Esophagus squamous epithelium (tissue), 5 donors: ENCODE results near the gene AOPEP. TPM values are rescaled to one million over a fixed set of nuclear protein-coding genes. Genes with fewer than 3 reads are reported as not detected.

Experiments used
- DNase-seq: peaks from one replicate; lab custom pipeline; 2025; lab: John Stamatoyannopoulos, UW
- H3K27ac ChIP-seq, 4 donors: fragments of 200-600 bp; sonication (generic); one replicate each; pipeline ENCODE4 v1.5.1; 2016 to 2019; ENCODE audit warnings: mild to moderate bottlenecking in 1 of 4
- H3K27me3 ChIP-seq, 4 donors: fragments of 200-600 bp; sonication (generic); 1 replicate in 3 of 4; 2 replicates in 1 of 4; pipeline versions ENCODE4 v1.5.1 to v1.6.0; 2017 to 2021; ENCODE audit warnings: antibody characterized with exemption in 1 of 4
- H3K36me3 ChIP-seq, 3 donors: fragments of 200-600 bp; sonication (generic); one replicate each; pipeline ENCODE4 v1.5.1; 2016 to 2019
- H3K4me1 ChIP-seq, 3 donors: fragments of 200-600 bp; sonication (generic); one replicate each; pipeline ENCODE4 v1.5.1; 2017 to 2019
- H3K4me3 ChIP-seq, 4 donors: fragments of 200-600 bp; sonication (generic); 1 replicate in 3 of 4; 2 replicates in 1 of 4; pipeline ENCODE4 v1.5.1; 2016 to 2019; ENCODE audit warnings: mild to moderate bottlenecking in 2 of 4, moderate library complexity in 1 of 4
- H3K9me3 ChIP-seq, 3 donors: fragments of 200-600 bp; sonication (generic); one replicate each; pipeline ENCODE4 v1.5.1; 2016 to 2019
- POLR2A ChIP-seq, 4 donors: fragments of 450-650 bp; IDR thresholded peaks; one replicate each; pipeline ENCODE4 v1.6.1; 2017; ENCODE audit warnings: antibody characterized with exemption in 4 of 4, mild to moderate bottlenecking in 4 of 4, moderate library complexity in 3 of 4
- WGBS, 2 donors: methylation state at CpG; one replicate each; pipeline ENCODE4 v1.1.5; 2018; 5-methylcytosine and 5-hydroxymethylcytosine counted together
- intact Hi-C: fragments of 100-400 bp; cut with DNase I; formaldehyde crosslinking; loops from one replicate; pipeline ENCODE4 v1.15.0; 2022
- total RNA-seq, 4 donors: library from RNA; depleted of rRNA; stranded (reverse); fragments of >200 nt; gene quantifications; one replicate each; pipeline ENCODE4 v1.1.0, GENCODE V29; 2016
- TF ChIP-seq, protein P1 (sequence below), 6 experiments: fragments of 450-650 bp in 4 of 6; fragments of 200-600 bp in 2 of 6; sonication (generic) in 2 of 6; IDR thresholded peaks; one replicate each; pipeline ENCODE4 v1.5.1; 2016 to 2019; ENCODE audit warnings: antibody characterized with exemption in 6 of 6, mild to moderate bottlenecking in 4 of 6, moderate library complexity in 4 of 6
- donor health status: DM: yes; HTN: yes; CAD: no.

The AOPEP gene
- total RNA-seq, 4 donors from 2014 or later, result 101 to 300 (median 115) TPM

DNA sequence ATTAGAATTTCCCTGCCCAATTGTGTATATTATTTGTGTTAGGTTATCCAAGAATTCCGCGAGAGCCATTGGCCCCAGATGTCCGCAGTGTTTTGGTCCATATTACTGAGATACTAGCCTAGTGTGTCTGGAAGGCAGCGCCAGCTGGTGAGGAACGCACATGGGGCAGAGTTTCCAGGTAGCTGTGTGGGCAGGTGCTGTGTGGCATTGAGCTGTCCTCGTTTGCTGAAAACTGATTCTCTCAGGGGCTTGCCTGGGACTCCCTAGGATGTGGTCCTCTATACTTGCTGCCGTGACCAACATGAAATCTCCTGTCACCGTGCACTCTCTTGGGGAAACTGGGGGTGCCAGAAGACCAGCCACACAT is 302.3 kb downstream of the AOPEP start:
- WGBS, 2 donors, result 63 to 72% methylated on average over 3 to 6 of the region's 8 CpGs
- peak overlapping the region; percentile 57 to 99 (median 84) for H3K27ac ChIP-seq
- peak overlapping the region in 1 of 4 donors; percentile 10 for H3K4me3 ChIP-seq
- no peaks in the 10 kb centered on the region for H3K27me3 ChIP-seq
- no peaks in the 10 kb centered on the region for H3K9me3 ChIP-seq
- intact Hi-C loops, result no loop called here
- DNase-seq, result no peak
- TF ChIP-seq, protein P1, sequence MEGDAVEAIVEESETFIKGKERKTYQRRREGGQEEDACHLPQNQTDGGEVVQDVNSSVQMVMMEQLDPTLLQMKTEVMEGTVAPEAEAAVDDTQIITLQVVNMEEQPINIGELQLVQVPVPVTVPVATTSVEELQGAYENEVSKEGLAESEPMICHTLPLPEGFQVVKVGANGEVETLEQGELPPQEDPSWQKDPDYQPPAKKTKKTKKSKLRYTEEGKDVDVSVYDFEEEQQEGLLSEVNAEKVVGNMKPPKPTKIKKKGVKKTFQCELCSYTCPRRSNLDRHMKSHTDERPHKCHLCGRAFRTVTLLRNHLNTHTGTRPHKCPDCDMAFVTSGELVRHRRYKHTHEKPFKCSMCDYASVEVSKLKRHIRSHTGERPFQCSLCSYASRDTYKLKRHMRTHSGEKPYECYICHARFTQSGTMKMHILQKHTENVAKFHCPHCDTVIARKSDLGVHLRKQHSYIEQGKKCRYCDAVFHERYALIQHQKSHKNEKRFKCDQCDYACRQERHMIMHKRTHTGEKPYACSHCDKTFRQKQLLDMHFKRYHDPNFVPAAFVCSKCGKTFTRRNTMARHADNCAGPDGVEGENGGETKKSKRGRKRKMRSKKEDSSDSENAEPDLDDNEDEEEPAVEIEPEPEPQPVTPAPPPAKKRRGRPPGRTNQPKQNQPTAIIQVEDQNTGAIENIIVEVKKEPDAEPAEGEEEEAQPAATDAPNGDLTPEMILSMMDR (IDR thresholded peaks at IDR 0.05), result no peak
- no peak for TF ChIP-seq POLR2A (IDR thresholded peaks at IDR 0.05)
- H3K36me3 ChIP-seq, result peaks cover 0 to 19% (median 0%) of the 10 kb centered on the region in 3 donors
- peaks cover 53 to 100% (median 89%) of the 10 kb centered on the region in 3 donors for H3K4me1 ChIP-seq

- 44 to 49% methylated on average over 5 of the region's 5 CpGs for WGBS, 2 donors
- Histone ChIP-seq H3K9me3 (no peaks in the 10 kb centered on the region), H3K4me3 (no peak overlapping the region), H3K36me3 (peaks cover 0 to 19% (median 0%) of the 10 kb centered on the region in 3 donors), H3K27ac (peak overlapping the region; percentile 57 to 99 (median 84)), H3K27me3 (no peaks in the 10 kb centered on the region), H3K4me1 (peaks cover 48 to 100% (median 90%) of the 10 kb centered on the region in 3 donors)
- intact Hi-C loops, result no loop called here
- DNase-seq, result no peak
- TF ChIP-seq, protein P1 (IDR thresholded peaks at IDR 0.05), result no peak
- no peak for TF ChIP-seq POLR2A (IDR thresholded peaks at IDR 0.05)
Measured at GRCh38 chr9:95029288-95029687, 302.8 kb downstream of the AOPEP start.

DNA sequence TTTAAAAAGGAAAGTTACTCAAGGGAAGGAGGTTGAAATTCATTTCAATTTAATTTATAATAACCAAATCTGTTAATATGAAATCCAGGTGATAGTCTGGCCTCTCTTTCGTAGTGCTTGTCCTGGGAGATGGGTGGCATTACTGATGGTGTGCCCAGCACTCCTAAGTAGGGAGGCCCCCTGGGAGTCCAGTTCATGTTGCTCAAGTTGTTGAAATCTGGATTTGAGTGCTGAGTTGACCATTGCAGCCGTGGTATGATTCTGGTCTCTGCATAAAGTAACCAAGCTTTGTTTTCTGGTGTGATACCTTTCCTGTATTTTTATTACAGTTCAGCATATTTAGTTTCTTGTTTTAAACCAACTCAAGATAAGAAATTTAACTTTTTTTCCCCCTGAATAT is 303.2 kb downstream of the AOPEP start:
- Histone ChIP-seq H3K27me3 (no peaks in the 10 kb centered on the region), H3K4me1 (peaks cover 44 to 100% (median 86%) of the 10 kb centered on the region in 3 donors), H3K9me3 (no peaks in the 10 kb centered on the region), H3K36me3 (peaks cover 0 to 19% (median 0%) of the 10 kb centered on the region in 3 donors), H3K4me3 (no peak overlapping the region), H3K27ac (peak overlapping the region in 3 of 4 donors; percentile 57 to 99 (median 97))
- intact Hi-C loops, result no loop called here
- 56 to 68% methylated on average over 2 of the region's 2 CpGs for WGBS, 2 donors
- DNase-seq, result no peak
- no peak for TF ChIP-seq POLR2A (IDR thresholded peaks at IDR 0.05)
- TF ChIP-seq, protein P1 (IDR thresholded peaks at IDR 0.05), result no peak

GRCh38 chr9:95030344-95030743 is 303.8 kb downstream of the AOPEP start:
- Histone ChIP-seq H3K4me3 (peak overlapping the region in 1 of 4 donors; percentile 2), H3K36me3 (peaks cover 0 to 19% (median 0%) of the 10 kb centered on the region in 3 donors), H3K27ac (peak overlapping the region; percentile 57 to 99 (median 88)), H3K9me3 (no peaks in the 10 kb centered on the region), H3K27me3 (no peaks in the 10 kb centered on the region), H3K4me1 (peaks cover 39 to 100% (median 80%) of the 10 kb centered on the region in 3 donors)
- DNase-seq, result no peak
- TF ChIP-seq, protein P1 (IDR thresholded peaks at IDR 0.05), result no peak
- no peak for TF ChIP-seq POLR2A (IDR thresholded peaks at IDR 0.05)
- intact Hi-C loops, result no loop called here
- WGBS, 2 donors, result 45 to 57% methylated on average over 4 of the region's 4 CpGs

DNA sequence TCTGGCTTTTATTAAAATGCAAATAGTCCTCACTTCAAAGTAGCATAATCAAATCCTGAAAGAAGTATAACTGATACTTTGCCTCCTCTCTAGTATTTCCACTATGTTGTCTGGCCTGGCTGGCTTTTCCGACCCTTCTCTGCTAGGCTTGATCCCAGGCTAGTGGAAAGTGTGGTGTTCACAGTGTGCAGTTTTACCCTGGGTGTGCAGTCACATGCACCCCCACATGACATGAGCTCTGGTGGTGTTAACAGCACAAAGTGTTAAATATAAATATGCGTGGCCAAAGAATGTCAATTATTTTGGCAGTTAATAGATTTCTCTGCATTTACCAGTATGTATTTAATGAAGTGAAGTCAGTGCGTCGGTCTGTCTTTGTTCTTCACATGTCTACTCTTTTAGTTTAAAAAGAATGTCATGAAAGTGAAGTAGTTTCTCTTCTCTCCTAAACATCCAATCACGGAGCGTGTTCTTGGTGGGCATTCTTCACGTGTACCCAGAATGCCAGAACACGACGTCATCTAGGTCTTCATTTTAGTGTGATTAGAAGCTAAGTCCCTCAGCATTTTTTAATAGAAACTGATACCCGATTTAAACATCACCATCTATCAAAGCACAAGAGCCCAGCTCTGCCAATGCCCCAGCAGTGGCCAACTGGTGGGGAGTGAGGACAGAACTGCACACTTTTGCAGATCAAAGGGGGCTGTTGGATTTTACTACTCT is 304.6 kb downstream of the AOPEP start:
- intact Hi-C loops, result no loop called here

More for the DNA sequence above, 304.6 kb downstream of the AOPEP start:
- peak overlapping the region; percentile 75 to 99 (median 88) for H3K27ac ChIP-seq
- TF ChIP-seq, protein P1 (IDR thresholded peaks at IDR 0.05), result no peak
- no peak for TF ChIP-seq POLR2A (IDR thresholded peaks at IDR 0.05)
- no peak for DNase-seq
- H3K36me3 ChIP-seq, result peaks cover 0 to 26% (median 0%) of the 10 kb centered on the region in 3 donors
- H3K4me1 ChIP-seq, result peaks cover 33 to 100% (median 78%) of the 10 kb centered on the region in 3 donors
- 24 to 40% methylated on average over 10 of the region's 10 CpGs for WGBS, 2 donors
- peak overlapping the region in 1 of 4 donors; percentile 20 for H3K4me3 ChIP-seq
- H3K27me3 ChIP-seq, result no peaks in the 10 kb centered on the region
- no peaks in the 10 kb centered on the region for H3K9me3 ChIP-seq
